PC-9 (cell line): ENCODE measurements around the gene ALMS1. TPM values are rescaled to one million over a fixed set of nuclear protein-coding genes. Genes with fewer than 3 reads are reported as not detected.

Experiments used
- BruUV-seq: library from RNA; stranded (reverse); fragments of 400-500 nt; replicated peaks from 2 replicates; lab custom pipeline; 2021; lab: Mats Ljungman, UMichigan
- CTCF ChIA-PET: fragments of 300-600 bp; sonication (Branson Sonifier 250); formaldehyde crosslinking; loops from one replicate; lab custom pipeline; 2022; ENCODE audit warnings: antibody characterized with exemption; lab: Charles Lee
- POLR2A ChIA-PET: fragments of 300-600 bp; sonication (Branson Sonifier 250); formaldehyde crosslinking; loops from one replicate; lab custom pipeline; 2022; ENCODE audit warnings: antibody characterized with exemption; ENCODE audit not compliant: unreplicated experiment; lab: Charles Lee
- DNase-seq, 2 experiments: peaks; one replicate each; pipeline versions ENCODE4 v3.0.0 to v3.0.0-alpha.2; 2015 to 2022; ENCODE audit warnings: mixed read lengths in 1 of 2
- H2AFZ ChIP-seq: fragments of 200-600 bp; sonication (generic); 2 replicates; pipeline ENCODE4 v1.8.1; 2017; ENCODE audit warnings: antibody characterized with exemption
- H3F3A ChIP-seq: fragments of 200-600 bp; sonication (generic); 2 replicates; pipeline ENCODE4 v1.8.1; 2017; ENCODE audit warnings: antibody characterized with exemption, mild to moderate bottlenecking, low read depth; ENCODE audit not compliant: insufficient read depth
- H3K27ac ChIP-seq: fragments of 200-600 bp; sonication (generic); 2 replicates; pipeline ENCODE4 v1.6.1; 2016; ENCODE audit warnings: mixed run types
- H3K27me3 ChIP-seq: fragments of 200-600 bp; sonication (generic); 2 replicates; pipeline ENCODE4 v1.6.1; 2016; ENCODE audit warnings: low read depth, mixed run types; ENCODE audit not compliant: insufficient read depth
- H3K36me3 ChIP-seq: fragments of 200-600 bp; sonication (generic); 2 replicates; pipeline ENCODE4 v1.6.1; 2016; ENCODE audit warnings: low read depth, mixed run types
- H3K4me1 ChIP-seq: fragments of 200-600 bp; sonication (generic); replicated peaks from 2 replicates; pipeline ENCODE4 v1.6.1; 2016; ENCODE audit warnings: mixed run types; ENCODE audit not compliant: insufficient read depth
- H3K4me2 ChIP-seq: fragments of 200-600 bp; sonication (generic); 2 replicates; pipeline ENCODE4 v1.6.1; 2017; ENCODE audit warnings: mixed run types
- H3K4me3 ChIP-seq: fragments of 200-600 bp; sonication (generic); 2 replicates; pipeline ENCODE4 v1.6.1; 2016; ENCODE audit warnings: mixed run types
- H3K79me2 ChIP-seq: fragments of 200-600 bp; sonication (generic); 2 replicates; pipeline ENCODE4 v1.6.1; 2017; ENCODE audit warnings: low read depth, mixed run types
- H3K9me2 ChIP-seq: fragments of 200-600 bp; sonication (generic); 2 replicates; pipeline ENCODE4 v1.8.1; 2017; ENCODE audit warnings: mild to moderate bottlenecking; ENCODE audit not compliant: insufficient read depth
- H3K9me3 ChIP-seq: fragments of 200-600 bp; sonication (generic); 2 replicates; pipeline ENCODE4 v1.8.1; 2016; ENCODE audit warnings: low read depth; ENCODE audit not compliant: insufficient read depth
- H4K20me1 ChIP-seq: fragments of 200-600 bp; sonication (generic); 2 replicates; pipeline ENCODE4 v1.8.1; 2017; ENCODE audit not compliant: insufficient read depth
- EZH2 ChIP-seq: fragments of 200-600 bp; sonication (generic); IDR thresholded peaks from 2 replicates; pipeline ENCODE4 v1.8.0; 2017; ENCODE audit warnings: antibody characterized with exemption, low read depth
- intact Hi-C: fragments of 100-400 bp; cut with micrococcal nuclease; formaldehyde crosslinking; loops from one replicate; pipeline ENCODE4 v1.10.0; 2022; ENCODE audit not compliant: unreplicated experiment
- total RNA-seq: library from RNA; stranded (reverse); gene quantifications from 2 replicates; pipeline ENCODE4 v1.2.3, GENCODE V29; 2021
- TF ChIP-seq, protein P1 (sequence below): fragments of 200-600 bp; sonication (generic); conservative IDR thresholded peaks from 2 replicates; pipeline ENCODE4 v1.6.1; 2017; ENCODE audit warnings: mixed run types, antibody characterized with exemption, mild to moderate bottlenecking, moderate library complexity

ALMS1 gene
- total RNA-seq, 1 experiment from 2014 or later, result 16.7 TPM

DNA sequence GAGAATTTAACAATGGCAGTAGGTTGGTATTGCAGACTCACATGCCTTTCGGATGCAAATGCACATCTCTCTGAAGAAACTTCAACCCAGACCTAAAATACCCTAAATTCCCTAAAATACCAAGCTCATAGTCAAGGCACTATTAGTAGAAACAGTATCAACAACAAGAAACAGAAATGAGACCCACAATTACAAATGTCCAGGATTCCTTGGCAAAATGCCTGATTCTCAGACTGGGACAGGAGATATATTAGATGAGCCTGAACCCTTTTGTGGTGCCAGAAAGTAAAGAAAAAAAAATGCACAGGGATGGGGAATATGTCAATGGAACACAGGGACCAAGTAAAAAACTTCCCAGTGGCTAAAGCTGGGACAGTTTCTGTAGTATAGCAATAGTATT is 179.3 kb downstream of the ALMS1 start:
- ChIA-PET POLR2A (no interaction called here), CTCF (no interaction called here)
- no peak for DNase-seq
- Histone ChIP-seq H3K9me3 (no peaks in the 10 kb centered on the region; the same call in 1 of the 2 replicates), H3K36me3 (0 out of 2 replicates have a peak, but pooled peaks cover 4% of the 10 kb centered on the region), H3K27ac (no peak overlapping the region), H3K27me3 (no peaks in the 10 kb centered on the region), H3K9me2 (0 out of 2 replicates have a peak, but pooled peaks cover 6% of the 10 kb centered on the region), H4K20me1 (no peaks in the 10 kb centered on the region), H3F3A (no peaks in the 10 kb centered on the region), H3K4me3 (no peak overlapping the region), H2AFZ (no peak overlapping the region), H3K4me1 (no peaks in the 10 kb centered on the region), H3K4me2 (no peak overlapping the region), H3K79me2 (no peaks in the 10 kb centered on the region)
- BruUV-seq, result no TSS peak
- intact Hi-C loops, result no loop called here
- TF ChIP-seq EZH2, result no peak
- TF ChIP-seq, protein P1, sequence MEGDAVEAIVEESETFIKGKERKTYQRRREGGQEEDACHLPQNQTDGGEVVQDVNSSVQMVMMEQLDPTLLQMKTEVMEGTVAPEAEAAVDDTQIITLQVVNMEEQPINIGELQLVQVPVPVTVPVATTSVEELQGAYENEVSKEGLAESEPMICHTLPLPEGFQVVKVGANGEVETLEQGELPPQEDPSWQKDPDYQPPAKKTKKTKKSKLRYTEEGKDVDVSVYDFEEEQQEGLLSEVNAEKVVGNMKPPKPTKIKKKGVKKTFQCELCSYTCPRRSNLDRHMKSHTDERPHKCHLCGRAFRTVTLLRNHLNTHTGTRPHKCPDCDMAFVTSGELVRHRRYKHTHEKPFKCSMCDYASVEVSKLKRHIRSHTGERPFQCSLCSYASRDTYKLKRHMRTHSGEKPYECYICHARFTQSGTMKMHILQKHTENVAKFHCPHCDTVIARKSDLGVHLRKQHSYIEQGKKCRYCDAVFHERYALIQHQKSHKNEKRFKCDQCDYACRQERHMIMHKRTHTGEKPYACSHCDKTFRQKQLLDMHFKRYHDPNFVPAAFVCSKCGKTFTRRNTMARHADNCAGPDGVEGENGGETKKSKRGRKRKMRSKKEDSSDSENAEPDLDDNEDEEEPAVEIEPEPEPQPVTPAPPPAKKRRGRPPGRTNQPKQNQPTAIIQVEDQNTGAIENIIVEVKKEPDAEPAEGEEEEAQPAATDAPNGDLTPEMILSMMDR, result no peak

DNA sequence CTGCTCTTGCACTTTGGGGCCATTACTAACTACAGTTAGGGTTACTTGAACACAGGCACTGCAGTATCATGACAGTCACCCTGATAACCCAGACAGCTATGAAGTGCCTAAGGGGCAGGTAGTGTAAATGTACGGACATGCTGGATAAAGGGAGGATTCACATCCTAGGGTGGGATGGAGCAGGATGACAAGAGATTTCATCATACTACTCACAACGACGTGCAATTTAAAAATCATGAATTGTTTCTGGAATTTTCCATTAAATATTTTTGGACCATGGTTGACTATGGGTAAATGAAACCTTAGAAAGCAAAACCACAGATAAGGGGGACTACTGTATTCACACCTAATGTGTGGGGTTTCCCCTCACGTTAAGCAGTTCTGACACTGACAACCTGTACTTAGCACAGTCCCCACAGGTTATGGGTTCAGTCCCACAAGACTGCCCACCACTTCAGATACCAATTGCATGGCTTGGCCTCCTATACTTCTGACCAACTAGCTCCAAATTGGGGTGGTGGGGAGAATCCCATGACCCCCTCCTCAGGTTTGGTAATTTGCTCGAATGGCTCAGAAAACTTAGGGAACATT is 180.7 kb downstream of the ALMS1 start:
- intact Hi-C loops, result no loop called here
- H3K27me3 ChIP-seq, result no peaks in the 10 kb centered on the region
- no peak overlapping the region for H3K27ac ChIP-seq
- H3F3A ChIP-seq, result no peaks in the 10 kb centered on the region
- H2AFZ ChIP-seq, result no peak overlapping the region
- CTCF ChIA-PET, result no interaction called here
- no peaks in the 10 kb centered on the region for H3K4me1 ChIP-seq
- 0 out of 2 replicates have a peak, but pooled peaks cover 6% of the 10 kb centered on the region for H3K9me2 ChIP-seq
- no peak overlapping the region for H3K4me2 ChIP-seq
- no peaks in the 10 kb centered on the region; the same call in 1 of the 2 replicates for H3K9me3 ChIP-seq
- BruUV-seq, result no TSS peak
- DNase-seq, result no peak
- H3K36me3 ChIP-seq, result no peaks in the 10 kb centered on the region
- H3K79me2 ChIP-seq, result no peaks in the 10 kb centered on the region
- no peaks in the 10 kb centered on the region for H4K20me1 ChIP-seq
- TF ChIP-seq, protein P1, result no peak
- no peak for TF ChIP-seq EZH2
- H3K4me3 ChIP-seq, result no peak overlapping the region
- POLR2A ChIA-PET, result no interaction called here

DNA sequence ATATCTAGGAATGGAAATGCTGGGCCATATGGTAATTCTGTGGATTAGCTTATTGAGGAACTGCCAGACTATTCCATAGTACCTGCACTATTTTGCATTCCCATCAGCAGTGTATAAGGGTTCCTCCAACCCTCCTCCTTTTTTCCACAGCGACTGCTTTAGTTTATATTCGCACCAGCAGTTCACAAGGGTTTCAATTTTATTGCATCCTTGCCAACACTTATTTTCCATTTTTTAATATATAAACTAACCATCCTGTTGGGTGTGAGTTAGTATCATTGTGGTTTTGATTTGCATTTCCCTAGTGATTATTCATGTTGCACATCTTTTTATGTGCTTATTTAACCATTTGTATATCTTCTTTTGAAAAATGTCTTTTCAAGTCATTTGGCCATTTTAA is 189.6 kb downstream of the ALMS1 start:
- Histone ChIP-seq H3K4me1 (no peaks in the 10 kb centered on the region), H3K4me2 (no peak overlapping the region), H3K4me3 (no peak overlapping the region), H3K9me2 (no peaks in the 10 kb centered on the region), H2AFZ (no peak overlapping the region), H3F3A (no peaks in the 10 kb centered on the region), H3K27me3 (no peaks in the 10 kb centered on the region), H3K79me2 (no peaks in the 10 kb centered on the region), H3K36me3 (no peaks in the 10 kb centered on the region), H3K27ac (no peak overlapping the region), H3K9me3 (no peaks in the 10 kb centered on the region), H4K20me1 (no peaks in the 10 kb centered on the region)
- intact Hi-C loops, result no loop called here
- no TSS peak for BruUV-seq
- POLR2A ChIA-PET, result no interaction called here
- CTCF ChIA-PET, result no interaction called here
- no peak for DNase-seq
- TF ChIP-seq, protein P1, result no peak
- TF ChIP-seq EZH2, result no peak
